Fibroblast of pulmonary artery (primary cell): ENCODE measurements around the gene THEMIS2.

Experiments
- DNase-seq: peaks from one replicate; pipeline ENCODE4 v3.0.0-alpha.2; 2010; ENCODE audit warnings: low read depth
- H3K4me3 ChIP-seq: replicated peaks from 2 replicates; pipeline ENCODE4 v1.5.1; 2011; ENCODE audit warnings: low read depth, mild to moderate bottlenecking, control low read depth, low read length, moderate library complexity
- CTCF ChIP-seq: IDR thresholded peaks from 2 replicates; pipeline ENCODE4 v1.5.1; 2011; ENCODE audit warnings: mild to moderate bottlenecking, control low read depth, low read length, inconsistent platforms; ENCODE audit errors: missing control alignments

THEMIS2 gene

GRCh38 chr1:27858072-27858948, 14.0 kb upstream of the THEMIS2 start:
- no peak for TF ChIP-seq CTCF
- DNase-seq, result peak; percentile 90
- H3K4me3 ChIP-seq, result peak overlapping the region; percentile 23

GRCh38 chr1:27858949-27859576, 13.3 kb upstream of the THEMIS2 start:
- H3K4me3 ChIP-seq, result no peak overlapping the region
- DNase-seq, result no peak
- TF ChIP-seq CTCF, result no peak

- DNase-seq, result no peak
- no peak overlapping the region for H3K4me3 ChIP-seq
- TF ChIP-seq CTCF, result no peak
Measured at GRCh38 chr1:27861436-27861835, 10.9 kb upstream of the THEMIS2 start.

DNA sequence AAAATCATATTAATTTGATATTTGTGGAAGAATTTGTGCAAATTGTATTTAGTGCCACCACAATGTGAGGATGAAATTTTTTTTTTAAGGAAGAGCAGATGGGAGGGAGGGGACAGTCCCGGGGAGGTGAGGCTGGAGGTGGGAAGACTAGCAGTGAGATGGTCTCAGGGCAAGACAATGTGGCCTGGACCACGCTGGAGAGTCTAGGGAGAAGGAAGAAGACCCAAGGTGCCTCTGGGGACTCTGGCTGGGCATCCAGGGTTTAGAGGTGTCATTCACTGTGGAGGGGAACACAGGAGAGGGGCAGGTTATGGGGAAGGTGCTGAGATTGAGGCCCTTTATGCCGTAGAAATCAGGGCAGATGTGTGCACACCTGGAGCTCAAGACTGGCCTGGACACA, 10.3 kb upstream of the THEMIS2 start:
- H3K4me3 ChIP-seq, result no peak overlapping the region
- no peak for DNase-seq
- TF ChIP-seq CTCF, result no peak

GRCh38 chr1:27862671-27863537, 9.4 kb upstream of the THEMIS2 start:
- DNase-seq, result peak; percentile 99
- H3K4me3 ChIP-seq, result no peak overlapping the region
- no peak for TF ChIP-seq CTCF

- no peak for DNase-seq
- H3K4me3 ChIP-seq, result no peak overlapping the region
- no peak for TF ChIP-seq CTCF
Measured at GRCh38 chr1:27863538-27863915, 8.8 kb upstream of the THEMIS2 start.
